ENCODE data around the gene DPM3. TPM values are rescaled to one million over a fixed set of nuclear protein-coding genes. Genes with fewer than 3 reads are reported as not detected.
"Not testable (repeated sequence)": the region's sequence is repeated elsewhere in the genome, so short reads cannot be mapped to it uniquely, and the experiment has no call there.

The DPM3 gene
- total RNA-seq, 1 donor from 2014 or later = 52.4 TPM

GRCh38 chr1:155176544-155177071 lies 36.3 kb upstream of the DPM3 start:
- peak; percentile 51 for ATAC-seq
- intact Hi-C loops (cut with micrococcal nuclease) = no loop called here
- peak; percentile 86 for DNase-seq

- DNase-seq (peak; percentile 30), ATAC-seq (no peak)
- intact Hi-C loops (cut with micrococcal nuclease) = no loop called here
Measured at GRCh38 chr1:155175927-155176371, 35.6 kb upstream of the DPM3 start.

GRCh38 chr1:155175281-155175926 lies 35.1 kb upstream of the DPM3 start:
- DNase-seq (no peak), ATAC-seq (no peak)
- intact Hi-C loops (cut with micrococcal nuclease) = no loop called here

GRCh38 chr1:155174324-155175280 lies 34.3 kb upstream of the DPM3 start:
- DNase-seq (peak; percentile 35), ATAC-seq (no peak)
- intact Hi-C loops (cut with micrococcal nuclease) = no loop called here

- ATAC-seq = no peak
- intact Hi-C loops (cut with micrococcal nuclease) = no loop called here
- DNase-seq = peak; percentile 41
Measured at GRCh38 chr1:155173478-155174323, 33.4 kb upstream of the DPM3 start, which contains the start of gene TRIM46. Gene TRIM46, plus strand, starts transcription at chr1:155173849. Its CDS starts 118 bp downstream, at chr1:155173967.

GRCh38 chr1:155172732-155173477 lies 32.6 kb upstream of the DPM3 start, which contains the start of gene KRTCAP2:
Gene KRTCAP2, minus strand, starts transcription at chr1:155173304. Its CDS starts 80 bp downstream, at chr1:155173224.
- peak; percentile 96 for DNase-seq
- peak; percentile 89 for ATAC-seq
- intact Hi-C loops (cut with micrococcal nuclease) = no loop called here

- intact Hi-C loops (cut with micrococcal nuclease) = no loop called here
- ATAC-seq = no peak
- DNase-seq = no peak
Measured at GRCh38 chr1:155171836-155172731, 31.8 kb upstream of the DPM3 start.

- DNase-seq (no peak), ATAC-seq (no peak)
- intact Hi-C loops (cut with micrococcal nuclease) = no loop called here
Measured at GRCh38 chr1:155170806-155171205, 30.5 kb upstream of the DPM3 start.

GRCh38 chr1:155170101-155170785 lies 29.9 kb upstream of the DPM3 start:
- intact Hi-C loops (cut with micrococcal nuclease) = no loop called here
- ATAC-seq = no peak
- DNase-seq = no peak

- intact Hi-C loops (cut with micrococcal nuclease) = loop anchor here (2.0 kb wide), 1 partner anchor 81 kb away; no protein-coding TSS in a partner anchor
- ATAC-seq (no peak), DNase-seq (no peak)
Measured at GRCh38 chr1:155169541-155169940, 29.2 kb upstream of the DPM3 start.

GRCh38 chr1:155168456-155169210 lies 28.3 kb upstream of the DPM3 start:
- DNase-seq (no peak), ATAC-seq (no peak)
- intact Hi-C loops (cut with micrococcal nuclease) = loop anchor here (2.0 kb wide), 1 partner anchor 80 kb away; no protein-coding TSS in a partner anchor

- intact Hi-C loops (cut with micrococcal nuclease) = loop anchor here (2.0 kb wide), 1 partner anchor 79 kb away; no protein-coding TSS in a partner anchor
- not testable (repeated sequence) for DNase-seq, ATAC-seq
Measured at GRCh38 chr1:155168105-155168445, 27.7 kb upstream of the DPM3 start.

- ATAC-seq (peak; percentile 80), DNase-seq (peak; percentile 92)
- intact Hi-C loops (cut with micrococcal nuclease) = loop anchor here (2.0 kb wide), 1 partner anchor 79 kb away; no protein-coding TSS in a partner anchor
Measured at GRCh38 chr1:155167166-155168104, 27.1 kb upstream of the DPM3 start.

- peak; percentile 84 for DNase-seq
- ATAC-seq = peak; percentile 78
- intact Hi-C loops (cut with micrococcal nuclease) = no loop called here
Measured at GRCh38 chr1:155166471-155167165, 26.3 kb upstream of the DPM3 start.

Measured in left ventricle myocardium superior (tissue), 1 donor.